H1 (cell line): ENCODE data around the gene TBC1D32. TPM values are rescaled to one million over a fixed set of nuclear protein-coding genes. Genes with fewer than 3 reads are reported as not detected.

ENCODE experiments used
- CTCF ChIA-PET: fragments of 300-600 bp; sonication (Branson Sonifier 250); formaldehyde crosslinking; loops from one replicate; lab custom pipeline; 2021; ENCODE audit not compliant: partially characterized antibody; lab: Charles Lee
- POLR2A ChIA-PET: fragments of 300-600 bp; sonication (Branson Sonifier 250); formaldehyde crosslinking; loops from one replicate; lab custom pipeline; 2021; ENCODE audit warnings: inconsistent platforms; ENCODE audit not compliant: partially characterized antibody; lab: Charles Lee
- DNase-seq, 2 experiments: peaks; one replicate each; pipeline versions ENCODE4 v3.0.0 to v3.0.0-alpha.2; 2010 to 2022; ENCODE audit warnings: low spot score in 2 of 2, low read depth in 1 of 2, mixed read lengths in 1 of 2
- FAIRE-seq: peaks from 2 replicates; lab custom pipeline; 2011; peaks lifted over from hg19 to GRCh38; lab: Jason Lieb, UNC
- H2AFZ ChIP-seq: 2 replicates; pipeline ENCODE4 v1.8.1; 2012; ENCODE audit warnings: low read length, inconsistent platforms
- H2AK5ac ChIP-seq: 2 replicates; pipeline ENCODE4 v1.6.1; 2013; ENCODE audit warnings: low read depth, low read length
- H2BK120ac ChIP-seq: replicated peaks from 2 replicates; pipeline ENCODE3; 2013; ENCODE audit warnings: low read depth, low read length, inconsistent platforms
- H2BK12ac ChIP-seq: 2 replicates; pipeline ENCODE4 v1.6.1; 2013; ENCODE audit warnings: low read depth, low read length
- H2BK15ac ChIP-seq: 2 replicates; pipeline ENCODE4 v1.6.1; 2013; ENCODE audit warnings: low read length
- H2BK20ac ChIP-seq: 2 replicates; pipeline ENCODE4 v1.6.1; 2013; ENCODE audit warnings: low read length
- H2BK5ac ChIP-seq: 2 replicates; pipeline ENCODE4 v1.6.1; 2013; ENCODE audit warnings: low read depth, low read length
- H3K14ac ChIP-seq: 2 replicates; pipeline ENCODE4 v1.6.1; 2013; ENCODE audit warnings: inconsistent platforms; ENCODE audit not compliant: insufficient read length
- H3K18ac ChIP-seq: 2 replicates; pipeline ENCODE4 v1.6.1; 2013; ENCODE audit warnings: low read length; ENCODE audit errors: extremely low read depth
- H3K23ac ChIP-seq: 2 replicates; pipeline ENCODE4 v1.6.1; 2013; ENCODE audit warnings: inconsistent platforms; ENCODE audit not compliant: insufficient read length
- H3K23me2 ChIP-seq: 2 replicates; pipeline ENCODE4 v1.6.1; 2013; ENCODE audit warnings: low read depth, low read length
- H3K27ac ChIP-seq: 2 replicates; pipeline ENCODE4 v1.6.1; 2011; ENCODE audit warnings: low read depth, low read length, inconsistent platforms
- H3K27me3 ChIP-seq, 4 experiments: replicated peaks in 1 of 4; 1 replicate in 1 of 4; 2 replicates in 3 of 4; pipeline versions ENCODE4 v1.6.1 to v1.8.1; 2011 to 2013; ENCODE audit warnings: low read length in 3 of 4, mild to moderate bottlenecking in 3 of 4, inconsistent platforms in 2 of 4, mixed read lengths in 2 of 4, moderate library complexity in 1 of 4; ENCODE audit not compliant: control insufficient read depth in 3 of 4, insufficient read depth in 3 of 4; ENCODE audit errors: extremely low read depth in 1 of 4
- H3K36me3 ChIP-seq, 4 experiments: 2 replicates each; pipeline versions ENCODE4 v1.6.1 to v1.8.1; 2011 to 2013; ENCODE audit warnings: mild to moderate bottlenecking in 4 of 4, low read length in 3 of 4, moderate library complexity in 2 of 4, control low read depth in 1 of 4, inconsistent platforms in 1 of 4; ENCODE audit not compliant: insufficient read depth in 4 of 4, control insufficient read depth in 2 of 4
- H3K4ac ChIP-seq: replicated peaks from 2 replicates; pipeline ENCODE3; 2013; ENCODE audit warnings: low read length, low read depth, mixed read lengths, inconsistent platforms; ENCODE audit not compliant: insufficient read length
- H3K4me1 ChIP-seq, 4 experiments: replicated peaks in 1 of 4; 1 replicate in 1 of 4; 2 replicates in 3 of 4; pipeline versions ENCODE4 v1.6.1 to v1.8.1; 2011 to 2013; ENCODE audit warnings: low read length in 3 of 4, inconsistent platforms in 2 of 4, mixed read lengths in 1 of 4; ENCODE audit not compliant: insufficient read depth in 4 of 4, control insufficient read depth in 3 of 4
- H3K4me2 ChIP-seq, 2 experiments: 2 replicates each; pipeline versions ENCODE4 v1.6.1 to v1.8.1; 2011 to 2013; ENCODE audit warnings: low read depth in 2 of 2, low read length in 2 of 2, control low read depth in 1 of 2, inconsistent platforms in 1 of 2, mild to moderate bottlenecking in 1 of 2; ENCODE audit not compliant: insufficient read depth in 1 of 2
- H3K4me3 ChIP-seq, 4 experiments: fragments of 200-600, 300-600 bp in 1 of 4; sonication (generic), shearing (Covaris generic), sonication (Bioruptor Twin) in 1 of 4; 2 replicates each; pipeline versions ENCODE4 v1.5.1 to v1.8.1; 2011 to 2016; ENCODE audit warnings: low read length in 4 of 4, low read depth in 3 of 4, control low read depth in 2 of 4, inconsistent platforms in 2 of 4, mild to moderate bottlenecking in 2 of 4, mixed read lengths in 1 of 4, moderate library complexity in 1 of 4; ENCODE audit not compliant: insufficient read depth in 2 of 4; ENCODE audit errors: extremely low read depth in 1 of 4
- H3K56ac ChIP-seq: replicated peaks from 2 replicates; pipeline ENCODE3; 2013; ENCODE audit warnings: low read depth, mild to moderate bottlenecking, mixed read lengths, low read length, inconsistent platforms; ENCODE audit not compliant: insufficient read length
- H3K79me1 ChIP-seq: 2 replicates; pipeline ENCODE4 v1.6.1; 2013; ENCODE audit warnings: low read depth, low read length, control low read depth
- H3K79me2 ChIP-seq, 2 experiments: 2 replicates each; pipeline versions ENCODE4 v1.6.1 to v1.8.1; 2012 to 2013; ENCODE audit warnings: low read length in 2 of 2, mild to moderate bottlenecking in 2 of 2, inconsistent platforms in 1 of 2; ENCODE audit not compliant: insufficient read depth in 2 of 2, control insufficient read depth in 1 of 2
- H3K9ac ChIP-seq, 4 experiments: replicated peaks in 1 of 4; 1 replicate in 1 of 4; 2 replicates in 3 of 4; pipeline versions ENCODE4 v1.6.1 to v1.8.1; 2011 to 2013; ENCODE audit warnings: low read depth in 3 of 4, low read length in 3 of 4, control low read depth in 2 of 4, mild to moderate bottlenecking in 2 of 4, moderate library complexity in 2 of 4, inconsistent platforms in 1 of 4; ENCODE audit errors: extremely low read depth in 1 of 4
- H3K9me3 ChIP-seq, 2 experiments: 2 replicates each; pipeline versions ENCODE4 v1.6.1 to v1.8.1; 2012 to 2013; ENCODE audit warnings: mild to moderate bottlenecking in 2 of 2, moderate library complexity in 2 of 2, control low read depth in 1 of 2, inconsistent platforms in 1 of 2, low read depth in 1 of 2, low read length in 1 of 2, mixed read lengths in 1 of 2; ENCODE audit not compliant: insufficient read depth in 2 of 2
- H4K20me1 ChIP-seq, 2 experiments: replicated peaks in 1 of 2; 2 replicates each; pipeline versions ENCODE3 to v1.8.1; 2011 to 2013; ENCODE audit warnings: inconsistent platforms in 2 of 2, low read length in 2 of 2, mild to moderate bottlenecking in 1 of 2; ENCODE audit not compliant: insufficient read depth in 2 of 2, control insufficient read depth in 1 of 2
- H4K5ac ChIP-seq: 2 replicates; pipeline ENCODE4 v1.6.1; 2013; ENCODE audit warnings: low read length, low read depth, mixed read lengths, inconsistent platforms; ENCODE audit not compliant: insufficient read length
- H4K8ac ChIP-seq: 2 replicates; pipeline ENCODE4 v1.8.0; 2013; ENCODE audit warnings: mild to moderate bottlenecking, moderate library complexity, low read length, inconsistent platforms; ENCODE audit not compliant: insufficient read depth; ENCODE audit errors: extremely low read depth
- H4K91ac ChIP-seq: replicated peaks from 2 replicates; pipeline ENCODE3; 2013; ENCODE audit warnings: low read length, mixed read lengths, inconsistent platforms; ENCODE audit not compliant: insufficient read length
- EZH2 ChIP-seq: fragments of 200-600 bp; sonication (generic); IDR thresholded peaks from 2 replicates; pipeline ENCODE4 v1.7.1; 2012; ENCODE audit warnings: low read depth, mild to moderate bottlenecking, moderate library complexity, low read length, inconsistent platforms; ENCODE audit not compliant: severe bottlenecking
- HDAC6 ChIP-seq: IDR thresholded peaks from one replicate; pipeline ENCODE4 v1.7.1; 2012; ENCODE audit warnings: low read depth, mild to moderate bottlenecking, inconsistent platforms, low read length, moderate library complexity
- NRF1 ChIP-seq: IDR thresholded peaks from 2 replicates; pipeline ENCODE4 v1.6.1; 2011; ENCODE audit warnings: mild to moderate bottlenecking, low read depth, low read length, improper control_type of control experiment
- RBBP5 ChIP-seq: IDR thresholded peaks from 2 replicates; pipeline ENCODE4 v1.7.1; 2012; ENCODE audit warnings: low read depth, mild to moderate bottlenecking, inconsistent platforms, low read length, moderate library complexity, borderline replicate concordance
- polyA plus RNA-seq, 7 experiments: library from polyadenylated mRNA; depleted of rRNA in 3 of 7; stranded (reverse) in 5 of 7; unstranded in 2 of 7; fragments of >200 nt in 5 of 7; fragments of 200-250 nt in 2 of 7; gene quantifications; 1 replicate in 5 of 7; 2 replicates in 1 of 7; 4 replicates in 1 of 7; pipeline versions ENCODE4 v1.2.1 to v1.2.3, GENCODE V29; 2011 to 2013; ENCODE audit warnings: missing spikeins in 2 of 7, mixed read lengths in 2 of 7
- total RNA-seq: library from RNA; stranded (reverse); fragmentation: NEBNext Ultra II Directional; extraction: Animal tissue kit (Norgen Biotek cat#: 25700); gene quantifications from 2 replicates; pipeline ENCODE4 v1.2.1, GENCODE V29; 2021

The TBC1D32 gene
- total and polyA plus RNA-seq, 2 of the 8 experiments (the other 6 are each of a cell fraction or from before 2014, with no cell fraction given): 5.3 to 7.1 TPM

DNA sequence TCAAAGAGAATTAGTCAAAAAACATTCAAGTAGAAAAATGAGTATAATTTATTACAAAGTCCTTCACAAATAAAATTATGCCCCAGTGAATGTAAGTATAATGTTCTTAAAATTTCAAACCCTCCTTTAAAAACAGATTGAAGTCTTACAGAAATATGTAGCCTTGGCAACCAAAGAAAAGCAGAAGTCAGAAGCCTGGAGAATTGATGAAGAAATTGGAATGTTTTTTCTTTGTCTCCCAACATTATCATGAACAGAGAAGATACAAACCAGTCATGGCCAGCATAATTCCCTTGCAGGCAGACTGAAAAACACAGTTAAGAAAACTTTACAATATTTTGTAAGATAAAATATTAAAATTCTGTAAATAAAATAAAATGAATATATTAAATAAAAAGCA, 221.9 kb downstream of the TBC1D32 start:
- H3K4ac ChIP-seq: no peak overlapping the region
- ChIA-PET POLR2A (no interaction called here), CTCF (no interaction called here)
- no peak overlapping the region for H2AFZ ChIP-seq
- H3K27ac ChIP-seq: no peak overlapping the region
- DNase-seq: no peak
- no peaks in the 10 kb centered on the region for H3K27me3 ChIP-seq
- no peak overlapping the region for H4K91ac ChIP-seq
- H3K36me3 ChIP-seq: no peaks in the 10 kb centered on the region
- no peak overlapping the region for H4K5ac ChIP-seq
- H4K20me1 ChIP-seq: no peaks in the 10 kb centered on the region
- no peaks in the 10 kb centered on the region for H3K23me2 ChIP-seq
- H2BK15ac ChIP-seq: no peak overlapping the region
- no peak for FAIRE-seq
- H3K14ac ChIP-seq: no peak overlapping the region
- no peak overlapping the region for H4K8ac ChIP-seq
- H2AK5ac ChIP-seq: no peak overlapping the region
- H3K4me3 ChIP-seq: no peak overlapping the region
- H3K4me2 ChIP-seq: no peak overlapping the region
- no peaks in the 10 kb centered on the region for H3K9me3 ChIP-seq
- no peaks in the 10 kb centered on the region for H3K4me1 ChIP-seq
- H3K23ac ChIP-seq: no peak overlapping the region
- H3K9ac ChIP-seq: no peak overlapping the region
- H2BK5ac ChIP-seq: no peak overlapping the region
- no peak overlapping the region for H2BK20ac ChIP-seq
- H3K56ac ChIP-seq: no peak overlapping the region
- no peaks in the 10 kb centered on the region for H3K79me1 ChIP-seq
- no peaks in the 10 kb centered on the region for H3K79me2 ChIP-seq
- no peak overlapping the region for H2BK120ac ChIP-seq
- H2BK12ac ChIP-seq: no peak overlapping the region
- H3K18ac ChIP-seq: no peak overlapping the region
- no peak for TF ChIP-seq HDAC6
- no peak for TF ChIP-seq NRF1
- no peak for TF ChIP-seq RBBP5
- no peak for TF ChIP-seq EZH2
